HG03354 (cell line): ENCODE data around the gene SPRR3.
"Not testable (repeated sequence)": the region's sequence is repeated elsewhere in the genome, so short reads cannot be mapped to it uniquely, and the experiment has no call there.

Source experiments
- ATAC-seq: cut with Tn5 transposase; IDR thresholded peaks from one replicate; pipeline ENCODE4 v1.9.1; 2021; ENCODE audit warnings: mild to moderate bottlenecking; ENCODE audit not compliant: unreplicated experiment, poor library complexity, severe bottlenecking

Gene SPRR3

DNA sequence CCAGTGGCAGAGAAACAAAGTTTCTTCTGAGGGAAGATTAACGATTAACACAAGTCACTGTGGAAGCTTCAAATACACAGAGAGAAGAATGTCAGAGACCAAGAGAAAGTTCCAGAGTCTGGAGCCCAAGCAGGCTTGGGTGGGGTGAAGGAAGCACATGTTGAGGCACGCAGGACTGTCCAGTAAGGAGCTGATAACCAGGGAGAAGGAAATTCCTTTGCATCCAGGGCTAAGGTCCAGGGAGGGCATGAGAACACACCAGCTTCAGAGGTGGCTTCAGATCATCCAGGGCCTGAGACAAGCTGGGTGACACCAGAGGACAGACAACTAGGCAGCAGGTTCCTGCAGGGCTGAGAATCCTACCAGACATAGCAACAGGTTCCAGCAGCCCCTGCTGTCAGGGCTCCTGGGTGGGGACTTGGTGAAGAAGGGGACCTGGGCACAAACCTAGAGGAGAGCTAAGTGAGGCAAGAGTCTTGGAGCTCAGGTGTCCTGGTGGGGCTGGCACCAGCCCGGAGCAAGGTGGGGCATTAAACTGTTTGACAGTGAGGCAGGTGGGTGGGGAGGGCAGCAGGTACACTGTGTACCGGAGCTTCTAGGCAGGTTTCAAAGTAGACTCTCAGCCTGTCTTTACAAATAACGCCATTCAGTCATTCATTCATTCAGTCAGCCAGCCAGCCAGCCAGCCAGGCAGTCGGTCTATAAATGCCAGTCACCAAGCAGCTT, 20.2 kb upstream of the SPRR3 start:
- no peak for ATAC-seq

- ATAC-seq: no peak
Measured at GRCh38 chr1:152982076-152982475, 19.5 kb upstream of the SPRR3 start.

GRCh38 chr1:152983234-152983633, 18.3 kb upstream of the SPRR3 start:
- no peak for ATAC-seq

DNA sequence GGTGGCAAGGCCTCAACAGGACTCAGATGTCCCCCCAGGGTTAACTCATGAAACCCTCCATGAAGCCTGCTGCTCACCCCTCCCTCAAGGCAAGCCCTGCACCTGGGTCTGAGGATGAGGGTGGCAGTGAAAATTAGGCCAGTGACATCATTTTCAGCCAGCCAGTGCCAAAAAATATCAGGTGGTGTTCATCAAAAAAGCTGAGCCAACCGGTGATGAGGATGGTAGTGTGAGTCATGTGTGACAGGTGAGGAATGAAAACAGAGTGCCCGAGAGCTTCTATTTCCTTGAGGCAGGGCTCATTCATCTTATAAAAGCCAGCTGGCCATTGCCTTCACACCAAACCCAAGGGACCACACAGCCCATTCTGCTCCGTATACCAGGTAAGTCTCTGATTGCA, 17.8 kb upstream of the SPRR3 start, which contains the start of gene SPRR1A:
SPRR1A (plus strand) TSS at position 339 of the 400 bp plus-strand sequence. CDS start 1,150 bp downstream, outside the sequence.
- no peak for ATAC-seq

- ATAC-seq: no peak
Measured at GRCh38 chr1:152986578-152986977, 15.0 kb upstream of the SPRR3 start.

DNA sequence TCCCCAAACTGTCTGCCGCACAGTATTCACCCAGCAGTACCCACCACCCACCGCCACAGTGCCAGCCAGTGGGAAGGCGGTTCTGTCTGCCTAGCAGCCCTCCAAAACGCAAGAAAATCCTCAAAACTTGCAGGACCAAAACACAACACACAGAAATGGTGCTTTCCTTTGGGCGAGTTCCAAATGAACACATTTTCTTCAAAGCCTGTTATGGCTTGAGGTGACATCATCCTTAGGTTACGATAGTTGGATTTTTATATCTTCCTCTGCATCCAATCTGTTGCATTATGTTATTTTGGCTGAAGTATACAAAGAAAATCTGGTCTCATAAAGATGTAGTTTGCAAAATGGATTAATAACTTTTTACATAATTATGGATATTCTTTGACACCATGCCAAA, 8.4 kb upstream of the SPRR3 start:
- ATAC-seq: no peak

DNA sequence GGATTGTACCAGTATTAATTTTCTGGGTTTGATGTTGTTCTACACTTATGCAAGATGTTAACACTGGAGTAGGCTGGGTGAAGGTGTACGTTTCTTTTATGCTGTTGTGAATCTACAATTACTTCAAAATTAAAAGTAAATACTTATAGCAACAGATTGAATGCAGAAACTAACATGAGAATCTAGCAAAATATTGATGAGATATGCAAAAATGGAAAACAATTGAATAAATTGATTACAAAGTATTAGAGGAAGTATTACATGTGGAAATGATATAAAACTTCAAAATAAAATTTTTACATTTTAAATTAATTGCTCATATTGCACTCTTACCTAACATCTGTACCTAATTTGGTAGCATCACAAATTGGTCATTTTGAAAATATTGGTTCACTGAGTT, 5.7 kb upstream of the SPRR3 start:
- no peak for ATAC-seq

GRCh38 chr1:152996633-152997400, 4.7 kb upstream of the SPRR3 start:
- ATAC-seq: no peak

DNA sequence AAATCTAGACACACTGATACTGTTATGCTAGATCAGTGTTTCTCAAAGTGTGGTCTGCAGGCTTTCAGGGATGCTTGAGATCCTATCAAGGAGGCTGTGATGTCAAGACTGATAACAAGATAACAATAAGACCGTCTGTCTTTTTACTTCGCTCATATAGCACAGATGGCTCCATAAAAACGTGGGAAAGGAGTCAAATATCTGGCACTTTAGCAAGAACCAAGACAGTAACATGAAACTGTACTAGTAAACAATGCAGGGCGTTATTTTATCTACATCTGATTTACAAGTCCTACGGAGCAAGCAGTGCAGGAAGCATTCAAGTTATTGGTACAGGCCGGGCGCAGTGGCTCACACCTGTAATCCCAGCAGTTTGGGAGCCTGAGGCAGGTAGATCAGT, 3.6 kb upstream of the SPRR3 start:
- no peak for ATAC-seq

DNA sequence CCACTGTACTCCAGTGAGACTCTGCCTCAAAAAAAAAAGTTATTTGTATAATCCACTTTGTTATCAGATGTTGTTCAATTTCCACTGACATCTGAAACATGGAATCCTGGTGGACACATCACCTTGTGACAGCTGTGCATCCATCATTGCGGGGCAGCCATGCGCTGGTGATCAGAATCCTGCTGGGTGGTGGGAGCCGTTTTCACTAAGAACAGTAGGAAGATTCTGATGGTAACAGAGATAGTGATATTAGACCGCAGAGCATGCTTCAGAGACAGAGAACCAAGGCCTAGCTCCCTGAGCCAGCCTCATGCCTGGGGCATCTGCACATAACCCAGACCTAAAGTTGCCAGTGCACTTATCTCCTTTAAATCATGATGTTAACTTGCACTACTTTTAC, 3.1 kb upstream of the SPRR3 start:
- ATAC-seq: no peak

- no peak for ATAC-seq
Measured at GRCh38 chr1:152999818-153000217, 1.7 kb upstream of the SPRR3 start.

- ATAC-seq: no peak
Measured at GRCh38 chr1:153000294-153000693, 1.3 kb upstream of the SPRR3 start.

GRCh38 chr1:153011235-153011758, 9.7 kb downstream of the SPRR3 start:
- not testable (repeated sequence) for ATAC-seq

DNA sequence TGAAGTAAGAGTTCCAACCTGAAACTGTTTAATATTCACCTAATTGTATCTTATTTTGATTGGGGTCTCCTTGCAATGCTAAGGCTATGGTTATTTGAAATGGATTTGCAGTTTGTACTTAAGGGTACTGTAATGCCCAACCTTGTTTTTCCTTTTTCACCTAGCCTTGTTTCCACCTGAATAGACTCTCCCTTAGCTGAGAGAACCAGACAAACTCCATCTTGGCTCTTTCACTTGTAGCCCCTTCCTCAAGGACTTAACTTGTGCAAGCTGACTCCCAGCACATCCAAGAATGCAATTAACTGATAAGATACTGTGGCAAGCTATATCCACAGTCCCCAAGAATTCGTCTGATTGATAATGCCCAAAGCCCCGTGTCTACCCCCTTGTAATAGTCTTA, 20.3 kb downstream of the SPRR3 start:
- ATAC-seq: not testable (repeated sequence)

DNA sequence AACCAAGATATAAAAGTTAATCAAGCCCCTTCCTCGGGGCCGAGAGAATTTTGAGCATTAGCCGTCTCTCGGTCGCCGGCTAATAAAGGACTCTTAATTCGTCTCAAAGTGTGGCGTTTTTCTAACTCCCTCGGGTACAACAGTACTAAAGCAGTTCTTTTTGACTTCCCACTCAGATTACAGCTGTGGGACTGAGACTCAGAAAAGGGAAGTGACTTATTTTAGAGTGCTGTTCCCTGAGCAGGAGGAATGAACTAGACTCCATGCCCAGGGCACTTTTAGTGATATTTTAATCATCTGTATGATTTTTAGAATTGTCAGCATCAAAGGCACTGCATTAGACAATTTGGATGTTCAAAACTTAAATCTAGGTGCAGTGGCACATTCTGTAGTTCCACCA, 20.8 kb downstream of the SPRR3 start:
- not testable (repeated sequence) for ATAC-seq

- ATAC-seq: no peak
Measured at GRCh38 chr1:153023109-153023508, 21.6 kb downstream of the SPRR3 start.

GRCh38 chr1:153024413-153024812, 22.9 kb downstream of the SPRR3 start:
- ATAC-seq: no peak

- no peak for ATAC-seq
Measured at GRCh38 chr1:153025797-153026196, 24.2 kb downstream of the SPRR3 start.

- no peak for ATAC-seq
Measured at GRCh38 chr1:153028766-153029165, 27.2 kb downstream of the SPRR3 start.

GRCh38 chr1:153030895-153031294, 29.3 kb downstream of the SPRR3 start, which contains the start of gene SPRR1B:
Gene SPRR1B (plus strand): TSS chr1:153031203. CDS start chr1:153032346, 1,143 bp downstream.
- ATAC-seq: no peak

DNA sequence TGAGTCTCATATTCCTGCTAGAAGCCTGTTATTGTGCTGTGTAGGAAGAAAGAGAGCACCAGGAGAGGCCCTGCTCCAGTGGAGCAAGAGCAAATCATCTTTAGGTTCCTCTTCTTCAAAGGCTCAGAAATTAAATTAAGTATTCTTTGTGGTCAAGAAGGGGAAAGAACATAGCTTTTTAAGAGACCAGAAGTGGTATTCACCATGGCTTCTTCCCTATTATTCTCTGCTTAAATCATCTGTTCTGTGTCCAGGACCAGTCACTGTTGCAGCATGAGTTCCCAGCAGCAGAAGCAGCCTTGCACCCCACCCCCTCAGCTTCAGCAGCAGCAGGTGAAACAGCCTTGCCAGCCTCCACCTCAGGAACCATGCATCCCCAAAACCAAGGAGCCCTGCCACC, 30.5 kb downstream of the SPRR3 start:
- no peak for ATAC-seq
